GM18861 (cell line): ENCODE measurements around the gene MGP.

Experiments used
- ATAC-seq: cut with Tn5 transposase; IDR thresholded peaks from one replicate; pipeline ENCODE4 v1.9.1; 2021; ENCODE audit not compliant: unreplicated experiment

The MGP gene

GRCh38 chr12:14868916-14869506 lies 16.6 kb downstream of the MGP start:
- no peak for ATAC-seq

DNA sequence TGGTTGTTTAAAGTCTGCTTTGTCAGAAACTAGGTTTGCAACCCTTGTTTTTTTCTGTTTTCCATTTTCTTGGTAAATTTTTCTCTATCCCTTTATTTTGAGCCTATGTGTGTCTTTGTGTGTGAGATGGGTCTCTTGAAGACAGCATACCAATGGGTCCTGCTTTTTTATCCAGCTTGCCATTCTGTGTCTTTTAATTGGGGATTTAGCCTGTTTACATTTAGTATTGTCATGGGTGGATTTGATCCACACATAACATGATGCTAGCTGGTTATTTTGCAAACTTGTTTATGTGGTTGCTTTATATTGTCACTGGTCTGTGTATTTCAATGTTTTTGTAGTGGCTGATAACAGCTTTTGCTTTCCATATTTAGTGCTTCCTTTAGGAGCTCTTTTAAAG lies 25.2 kb downstream of the MGP start:
- ATAC-seq: no peak

DNA sequence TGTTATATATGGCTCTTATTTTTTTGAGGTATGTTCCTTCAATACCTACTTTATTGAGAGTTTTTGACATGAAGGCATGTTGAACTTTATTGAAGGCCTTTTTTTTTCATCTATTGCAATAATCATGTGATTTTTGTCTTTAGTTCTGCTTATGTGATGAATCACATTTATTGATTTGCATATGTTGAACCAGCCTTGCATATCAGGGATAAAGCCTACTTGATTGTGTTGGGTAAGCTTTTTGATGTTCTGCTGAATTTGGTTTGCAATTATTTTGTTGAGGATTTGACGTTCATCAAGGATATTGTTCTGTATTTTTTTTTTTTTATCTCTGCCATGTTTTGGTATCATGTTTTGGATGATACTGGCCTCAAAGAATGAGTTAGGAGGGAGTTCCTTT lies 27.1 kb downstream of the MGP start:
- no peak for ATAC-seq

DNA sequence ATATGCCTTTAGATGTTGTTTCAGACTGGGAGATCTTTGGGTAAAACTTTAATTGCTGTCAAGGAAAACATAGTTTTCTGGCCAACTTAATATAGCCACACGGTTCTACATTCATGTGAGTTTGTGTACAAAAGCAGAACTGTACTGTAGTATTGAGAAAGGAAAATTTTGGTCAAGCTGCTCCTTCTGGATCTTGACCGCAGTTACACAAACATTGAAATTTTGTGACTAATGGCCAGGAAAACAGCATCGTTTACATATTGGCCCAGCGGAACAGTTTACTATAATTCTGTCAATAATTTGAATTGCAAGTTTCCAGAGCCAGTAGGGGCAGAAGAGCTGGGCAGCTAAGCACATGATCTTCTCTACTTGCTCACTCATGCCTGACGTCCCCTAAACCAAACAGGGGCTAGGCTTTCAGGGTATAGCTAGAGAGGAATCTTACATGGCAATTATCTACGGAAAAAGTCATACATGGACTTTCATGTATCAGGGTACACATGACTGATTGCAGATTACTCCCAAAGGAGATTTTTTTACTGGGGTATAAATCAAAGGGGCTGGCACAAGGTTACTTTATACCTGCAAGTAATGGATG lies 31.0 kb downstream of the MGP start:
- peak; percentile 55 for ATAC-seq

DNA sequence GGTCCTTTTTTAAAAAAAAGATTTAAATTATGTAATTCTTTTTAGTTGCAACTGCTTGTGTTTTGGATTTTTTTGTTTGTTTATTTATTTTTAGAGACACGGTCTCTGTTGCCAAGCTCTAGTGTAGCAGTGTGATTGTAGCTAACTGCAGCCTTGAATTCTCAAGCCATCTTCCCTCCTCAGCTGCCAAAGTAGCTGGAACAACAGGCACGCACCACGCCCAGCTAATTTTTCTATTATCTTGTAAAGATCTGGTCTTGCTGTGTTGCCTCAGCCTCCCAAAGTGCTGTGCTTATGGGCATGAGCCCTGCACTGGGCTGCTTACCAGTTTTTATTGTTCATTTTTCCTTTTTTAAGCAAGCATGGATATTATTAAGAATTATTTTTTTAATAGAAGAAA lies 31.7 kb downstream of the MGP start:
- ATAC-seq: no peak

GRCh38 chr12:14852880-14853279 lies 32.8 kb downstream of the MGP start:
- ATAC-seq: no peak

GRCh38 chr12:14850929-14851663 lies 34.6 kb downstream of the MGP start:
- ATAC-seq: no peak

GRCh38 chr12:14849661-14850060 lies 36.0 kb downstream of the MGP start:
- ATAC-seq: no peak

DNA sequence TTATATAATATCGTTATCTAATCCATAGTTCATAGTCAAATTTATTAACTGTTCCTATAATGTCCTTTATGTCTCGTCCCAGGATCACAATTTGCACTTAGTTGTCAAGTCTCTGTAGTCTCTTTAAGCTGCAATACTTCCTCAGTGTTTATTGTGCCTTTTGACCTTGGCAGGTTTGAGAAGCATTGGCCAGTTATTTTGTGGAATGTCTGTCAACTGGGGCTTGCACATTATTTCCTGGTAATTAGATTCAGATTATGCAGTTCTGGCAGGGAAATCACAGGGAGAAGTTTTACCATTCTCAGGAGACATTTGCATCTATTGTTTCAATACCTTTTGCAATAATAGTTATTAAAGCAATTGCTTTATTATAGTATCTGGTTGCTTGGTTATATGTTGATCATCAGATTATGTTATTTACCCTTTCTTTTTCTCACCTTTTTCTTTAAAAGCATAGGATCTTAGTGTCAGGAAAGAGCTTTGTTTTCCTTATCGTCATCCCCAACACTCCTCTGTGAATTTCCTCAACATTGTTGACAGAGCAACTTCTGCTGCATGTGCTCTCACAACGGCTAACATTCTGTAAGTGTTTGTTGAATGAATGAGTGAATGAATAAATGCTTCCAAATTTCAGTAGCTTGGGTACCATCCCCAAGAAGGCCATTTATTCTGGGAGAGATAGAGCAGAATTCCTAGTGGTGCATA lies 38.6 kb downstream of the MGP start:
- no peak for ATAC-seq

GRCh38 chr12:14846042-14846587 lies 39.5 kb downstream of the MGP start:
- no peak for ATAC-seq

DNA sequence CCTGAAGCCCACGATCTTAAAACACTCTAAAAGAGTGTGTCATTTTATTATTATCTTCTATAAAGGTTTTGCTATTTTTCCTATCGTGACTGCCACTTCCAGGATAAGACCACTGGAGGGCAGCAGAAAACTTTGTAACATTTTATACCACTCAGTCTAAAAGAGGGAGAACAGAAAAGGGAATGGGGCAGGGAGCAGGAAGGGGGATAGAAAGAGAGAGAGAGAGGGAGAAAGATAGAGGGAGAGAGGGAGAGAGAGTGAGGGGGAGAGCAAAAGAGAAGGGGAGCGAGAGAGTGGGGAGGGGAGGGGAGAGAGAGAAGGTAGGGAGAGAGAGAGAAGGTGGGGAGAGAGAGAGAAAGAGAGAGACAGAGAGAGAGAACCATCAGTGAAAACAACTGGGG lies 40.3 kb downstream of the MGP start:
- peak; percentile 60 for ATAC-seq

- ATAC-seq: no peak
Observed at GRCh38 chr12:14844401-14844800, 41.3 kb downstream of the MGP start.

GRCh38 chr12:14843425-14843887 lies 42.2 kb downstream of the MGP start, which contains the start of gene ART4:
TSS of gene ART4 (minus strand) at chr12:14843526. CDS start at chr12:14843113, 413 bp downstream.
- no peak for ATAC-seq

GRCh38 chr12:14842315-14842714 lies 43.3 kb downstream of the MGP start:
- ATAC-seq: no peak

DNA sequence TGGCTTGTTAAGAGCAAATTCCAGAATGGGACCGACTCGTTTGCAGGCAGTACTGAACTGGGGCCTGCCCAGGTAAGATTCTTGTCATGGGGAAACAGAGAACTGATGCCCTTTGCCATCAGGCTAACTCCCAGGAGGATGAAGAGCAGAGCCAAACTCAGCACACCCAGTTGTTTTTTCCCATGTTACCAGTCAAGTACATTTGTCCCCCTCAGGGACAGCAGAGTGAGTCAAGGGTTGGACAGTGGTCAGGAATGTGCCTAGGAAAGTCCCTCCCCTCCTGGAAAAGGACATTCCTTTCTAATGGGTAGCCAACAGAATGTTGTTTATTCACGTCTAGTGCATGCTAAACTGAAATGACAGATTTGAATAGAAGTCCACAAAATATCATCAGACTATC lies 43.9 kb downstream of the MGP start:
- ATAC-seq: no peak

GRCh38 chr12:14840616-14841015 lies 45.0 kb downstream of the MGP start:
- no peak for ATAC-seq

- ATAC-seq: no peak
Observed at GRCh38 chr12:14839262-14839661, 46.4 kb downstream of the MGP start.

DNA sequence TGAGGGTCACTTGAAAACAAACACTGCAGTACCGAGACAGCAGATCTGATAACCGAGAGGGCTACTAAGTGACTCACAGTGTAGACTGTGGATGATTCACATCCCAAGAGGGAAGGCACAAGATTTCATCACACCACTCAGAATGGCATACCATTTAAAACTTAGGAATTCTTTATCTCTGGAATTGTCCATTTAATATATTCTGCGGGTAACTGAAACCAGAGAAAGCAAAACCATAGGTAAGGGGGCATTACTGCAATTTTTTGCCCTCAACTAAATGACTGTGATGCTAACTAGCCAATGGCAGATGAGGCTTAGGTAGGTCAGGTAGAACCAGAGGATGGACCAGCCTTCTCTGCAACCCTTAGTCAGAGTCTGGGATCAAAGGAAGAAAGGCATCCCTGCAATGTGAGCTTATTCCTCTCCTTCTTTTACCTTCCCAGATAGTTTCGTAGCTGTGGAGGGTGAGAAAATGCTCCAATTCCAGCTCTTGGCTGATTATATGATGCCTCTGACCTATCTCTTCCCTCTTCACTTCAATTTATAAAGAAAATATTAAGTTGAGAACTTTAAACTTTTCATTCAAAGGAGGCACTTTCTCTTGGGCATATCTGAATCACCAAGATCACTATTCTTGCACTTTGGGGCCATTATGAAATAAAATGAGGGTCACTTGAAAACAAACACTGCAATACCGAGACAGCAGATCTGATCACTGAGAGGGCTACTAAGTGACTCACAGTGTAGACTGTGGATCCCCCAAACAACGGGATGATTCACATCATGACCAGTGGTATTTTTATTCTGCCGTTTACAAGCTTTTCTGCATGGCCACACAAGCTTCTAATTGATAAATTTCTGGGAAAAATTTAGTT lies 49.1 kb downstream of the MGP start:
- ATAC-seq: no peak

- no peak for ATAC-seq
Observed at GRCh38 chr12:14834509-14834908, 51.1 kb downstream of the MGP start.

GRCh38 chr12:14833952-14834351 lies 51.7 kb downstream of the MGP start:
- ATAC-seq: no peak
